GM18519 (cell line): ENCODE data around the gene ZNF274.
"Not testable (repeated sequence)": the region's sequence is repeated elsewhere in the genome, so short reads cannot be mapped to it uniquely, and the experiment has no call there.

ENCODE experiments used
- ATAC-seq: cut with Tn5 transposase; IDR thresholded peaks from one replicate; pipeline ENCODE4 v1.9.1; 2021; ENCODE audit warnings: mild to moderate bottlenecking, moderate library complexity; ENCODE audit not compliant: unreplicated experiment, low FRiP score

ZNF274 gene

GRCh38 chr19:58209577-58209976 is 26.7 kb downstream of the ZNF274 start:
- ATAC-seq = no peak

GRCh38 chr19:58212336-58213074 is 29.6 kb downstream of the ZNF274 start:
- no peak for ATAC-seq

GRCh38 chr19:58213075-58213369 is 30.2 kb downstream of the ZNF274 start:
- ATAC-seq = no peak

GRCh38 chr19:58217069-58217481 is 34.2 kb downstream of the ZNF274 start:
- no peak for ATAC-seq

GRCh38 chr19:58217607-58218391 is 34.9 kb downstream of the ZNF274 start:
- ATAC-seq = no peak

GRCh38 chr19:58218899-58219298 is 36.0 kb downstream of the ZNF274 start:
- no peak for ATAC-seq

GRCh38 chr19:58227964-58228584 is 45.2 kb downstream of the ZNF274 start:
- no peak for ATAC-seq

- peak; percentile 74 for ATAC-seq
Observed at GRCh38 chr19:58228585-58229254, 45.9 kb downstream of the ZNF274 start, which contains the start of gene ZNF544. ZNF544 (plus strand) TSS chr19:58228914; CDS start chr19:58244024, 15,110 bp downstream.

- ATAC-seq = no peak
Observed at GRCh38 chr19:58229255-58229639, 46.4 kb downstream of the ZNF274 start.

GRCh38 chr19:58237324-58237723 is 54.5 kb downstream of the ZNF274 start:
- ATAC-seq = no peak

- no peak for ATAC-seq
Observed at GRCh38 chr19:58243351-58243750, 60.5 kb downstream of the ZNF274 start.

GRCh38 chr19:58248886-58249285 is 66.0 kb downstream of the ZNF274 start:
- no peak for ATAC-seq

GRCh38 chr19:58252102-58252685 is 69.3 kb downstream of the ZNF274 start:
- ATAC-seq = no peak

GRCh38 chr19:58258259-58258658 is 75.4 kb downstream of the ZNF274 start:
- not testable (repeated sequence) for ATAC-seq

GRCh38 chr19:58261600-58261967 is 78.7 kb downstream of the ZNF274 start:
- ATAC-seq = no peak

GRCh38 chr19:58261968-58262921 is 79.4 kb downstream of the ZNF274 start:
- ATAC-seq = no peak

GRCh38 chr19:58262922-58263296 is 80.0 kb downstream of the ZNF274 start:
- ATAC-seq = no peak
